ENCODE data around the gene LTF.

LTF gene

DNA sequence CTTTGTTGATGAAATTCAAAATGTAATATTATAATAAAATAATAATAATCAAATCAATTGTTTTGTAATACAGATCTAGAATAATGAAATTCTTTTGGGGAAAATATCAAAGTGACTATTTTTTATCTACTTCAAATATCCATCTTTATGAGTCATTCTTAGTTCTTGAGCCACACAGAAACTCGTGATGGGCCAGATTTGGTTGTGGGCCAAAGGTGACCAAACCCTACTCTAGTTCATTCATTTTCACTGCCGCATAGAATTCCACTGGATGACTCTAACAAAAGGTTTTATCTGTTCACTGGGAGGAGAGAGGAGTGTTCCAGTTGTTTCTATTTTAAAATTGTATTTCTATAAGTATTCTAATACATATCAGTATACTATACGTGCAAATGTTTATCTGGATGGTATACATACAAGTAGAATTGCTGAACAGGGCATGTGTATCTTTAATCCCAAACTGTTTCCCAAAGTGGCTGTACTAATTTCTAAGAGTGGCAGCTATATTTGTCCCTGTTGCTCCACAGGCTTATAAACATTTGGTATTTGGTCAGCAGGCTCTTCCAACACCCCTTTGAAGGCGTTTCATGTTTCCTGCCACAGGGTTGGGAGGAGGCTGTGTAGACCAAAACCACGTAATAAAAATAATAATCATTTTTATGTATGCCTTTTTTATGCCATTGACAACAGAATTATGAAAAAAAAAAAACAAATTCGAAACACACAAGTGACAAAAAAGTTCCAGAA, 25.8 kb upstream of the LTF start:
- no peak for DNase-seq

DNA sequence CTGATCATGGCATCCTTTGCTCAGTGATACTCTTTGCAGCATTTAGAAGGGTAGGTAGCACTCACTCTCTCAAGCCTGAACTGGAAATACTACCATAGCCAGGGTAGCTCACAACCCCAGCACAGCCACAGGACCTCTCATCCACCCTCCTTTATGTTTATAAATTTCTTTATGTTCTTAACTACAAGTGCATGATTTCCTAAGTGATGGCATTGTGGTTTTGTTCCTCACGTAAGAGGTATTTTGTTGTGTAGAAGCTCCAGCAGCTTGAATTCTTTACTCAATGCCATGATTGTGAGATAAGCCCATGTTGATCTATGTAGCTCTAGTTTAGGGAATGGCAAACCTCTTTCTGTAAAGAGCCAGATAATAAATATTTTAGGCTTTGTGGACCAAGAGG, 25.2 kb upstream of the LTF start:
- no peak for DNase-seq

DNA sequence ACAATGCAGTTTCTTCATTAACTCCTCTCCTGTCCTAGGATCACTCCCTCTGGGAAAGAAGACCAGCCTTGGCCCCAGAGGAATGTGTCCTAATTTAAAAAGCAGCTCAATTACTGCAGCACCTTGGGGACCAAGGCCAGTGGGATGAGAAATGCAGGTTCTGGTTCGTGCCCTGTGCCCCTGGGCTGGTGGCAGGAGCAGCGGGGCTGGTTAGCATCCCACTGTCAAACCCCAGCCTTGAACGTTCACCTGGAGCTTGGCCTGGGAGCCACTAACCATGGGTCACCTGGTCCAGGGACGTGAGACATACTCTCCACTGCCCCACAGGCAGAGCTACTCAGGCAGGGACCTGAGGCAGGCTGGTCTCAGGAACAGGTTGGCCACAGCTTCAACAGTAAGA, 24.7 kb upstream of the LTF start:
- no peak for DNase-seq

DNA sequence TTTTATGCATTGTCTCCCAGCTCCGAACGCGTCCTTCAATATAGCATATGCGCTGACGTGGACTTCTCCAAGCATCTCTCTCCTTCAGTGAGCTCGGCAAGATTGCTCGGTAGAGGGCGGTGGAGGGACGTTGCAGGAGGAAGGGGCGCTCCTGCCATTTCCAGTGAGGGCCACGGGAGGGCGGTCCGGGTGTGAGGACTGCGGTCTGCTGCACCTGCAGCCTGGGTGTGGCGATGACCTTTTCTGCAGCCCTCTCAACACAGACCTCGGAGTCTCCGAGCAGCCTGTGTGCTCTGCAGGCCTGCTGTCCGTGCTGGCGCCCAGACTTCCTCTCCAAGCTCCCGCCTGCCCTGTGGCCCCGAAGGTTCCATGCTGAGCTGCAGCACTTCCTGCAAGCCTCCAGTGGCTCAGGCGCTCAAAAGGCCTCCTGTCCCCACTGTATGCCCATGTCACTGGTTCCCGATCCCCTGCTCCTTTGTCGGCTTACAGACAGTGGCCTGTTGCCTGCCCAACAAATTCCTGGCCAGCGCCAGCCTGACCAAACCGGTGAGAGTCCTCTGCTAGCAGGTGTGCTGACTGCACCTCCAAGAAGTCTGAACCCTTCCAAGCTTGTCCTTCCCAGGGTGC, 24.1 kb upstream of the LTF start:
- DNase-seq, result peak; percentile 89 to 92

DNA sequence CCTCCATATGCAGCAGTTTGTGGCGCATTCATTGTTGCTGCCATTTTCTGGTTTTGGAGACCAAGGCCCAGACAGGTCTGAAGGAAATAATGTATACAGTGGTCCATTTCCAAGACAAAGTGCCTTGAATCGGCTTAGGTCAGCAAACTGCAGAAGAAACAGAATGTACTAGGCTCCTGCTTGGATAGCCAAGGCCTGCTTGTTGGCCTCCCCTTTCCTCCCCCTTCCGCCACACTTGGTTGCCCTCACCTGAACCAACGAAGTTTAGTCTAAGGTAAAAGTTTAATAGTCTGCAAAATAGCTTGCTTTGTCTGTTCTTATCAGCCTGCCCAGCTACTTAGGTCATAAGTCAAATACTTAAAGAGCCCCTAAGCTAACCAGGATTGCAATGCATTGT, 21.1 kb upstream of the LTF start:
- DNase-seq, result no peak

DNA sequence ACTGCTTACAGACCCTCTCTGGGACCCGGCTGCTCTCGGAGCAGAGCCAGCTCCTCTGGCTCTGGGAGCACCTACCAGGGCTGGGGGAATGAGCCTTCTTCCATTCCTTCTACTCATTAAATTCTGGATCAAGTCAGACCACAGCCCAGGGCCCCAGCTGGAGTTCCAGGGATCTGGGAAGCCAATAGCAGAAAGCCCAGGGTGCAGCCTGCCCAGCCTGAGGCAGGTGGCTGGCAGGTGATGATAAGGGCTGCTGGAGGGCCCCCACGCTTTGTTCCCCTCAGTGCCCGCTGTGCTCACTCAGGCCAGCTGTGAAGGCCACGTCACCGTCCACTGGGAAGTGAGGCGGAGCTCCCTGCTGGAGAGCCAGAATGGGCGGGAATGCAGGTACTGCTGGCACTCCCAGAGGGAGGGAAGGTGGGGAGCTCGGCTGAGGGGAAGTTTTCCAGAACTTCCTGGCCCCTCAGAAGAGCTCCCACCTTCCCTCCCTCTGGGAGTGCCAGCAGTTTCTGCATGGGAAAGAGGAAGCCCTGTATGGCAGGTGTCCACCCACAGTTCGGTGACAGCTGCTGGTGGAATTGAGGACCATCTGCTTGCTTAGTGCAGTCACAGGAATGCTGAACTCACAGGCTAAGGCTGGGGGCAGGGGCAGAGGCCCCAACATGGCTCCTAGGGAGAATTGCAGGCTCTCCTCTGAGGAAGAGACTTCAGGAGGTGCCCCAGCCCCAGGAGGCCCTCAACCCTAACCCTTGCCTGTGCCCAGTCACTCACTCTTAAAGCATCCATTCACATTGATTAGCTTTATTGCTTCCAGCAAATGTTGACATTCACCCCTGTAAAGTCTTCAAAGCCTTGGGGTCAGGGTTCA, 20.4 kb upstream of the LTF start:
- no peak for DNase-seq

DNA sequence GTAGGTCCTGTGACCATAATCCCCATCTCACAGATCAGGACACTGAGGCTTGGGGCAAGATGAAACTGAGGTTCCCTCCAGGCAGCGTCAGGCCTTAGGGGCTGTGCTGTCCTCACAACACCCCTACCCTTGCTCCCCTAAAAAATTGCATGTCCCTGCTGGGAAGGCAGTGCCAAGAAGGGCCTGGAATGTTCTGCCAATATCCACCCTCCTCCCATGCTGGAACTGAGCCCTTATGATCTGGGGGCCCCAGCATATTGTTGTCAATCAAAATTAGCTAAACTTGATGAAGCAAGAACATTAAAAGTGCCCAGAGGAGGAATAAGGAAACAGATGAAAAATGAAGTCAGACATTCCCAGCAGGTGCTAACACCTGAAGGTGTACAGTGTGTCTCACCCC, 19.7 kb upstream of the LTF start:
- DNase-seq, result no peak

DNA sequence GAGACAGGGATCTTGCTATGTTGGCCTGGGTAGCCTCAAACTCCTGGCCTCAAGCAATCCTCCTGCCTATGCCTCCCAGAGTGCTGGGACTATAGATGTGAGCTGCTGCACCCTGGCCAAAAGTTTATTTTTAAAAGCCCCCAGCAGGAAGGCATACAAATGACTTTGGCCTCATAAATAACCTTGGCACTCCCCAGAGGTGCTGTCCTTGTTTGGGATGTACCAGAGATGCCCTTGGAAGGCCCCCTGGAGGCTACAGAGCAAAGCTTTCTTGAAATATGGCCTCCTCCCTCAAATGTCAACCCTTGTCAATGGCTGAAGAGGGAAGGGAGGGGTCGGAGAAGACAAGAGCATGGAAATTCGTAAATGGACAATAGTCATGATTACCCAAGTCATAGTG, 19.1 kb upstream of the LTF start:
- DNase-seq, result peak; percentile 7 to 9

DNA sequence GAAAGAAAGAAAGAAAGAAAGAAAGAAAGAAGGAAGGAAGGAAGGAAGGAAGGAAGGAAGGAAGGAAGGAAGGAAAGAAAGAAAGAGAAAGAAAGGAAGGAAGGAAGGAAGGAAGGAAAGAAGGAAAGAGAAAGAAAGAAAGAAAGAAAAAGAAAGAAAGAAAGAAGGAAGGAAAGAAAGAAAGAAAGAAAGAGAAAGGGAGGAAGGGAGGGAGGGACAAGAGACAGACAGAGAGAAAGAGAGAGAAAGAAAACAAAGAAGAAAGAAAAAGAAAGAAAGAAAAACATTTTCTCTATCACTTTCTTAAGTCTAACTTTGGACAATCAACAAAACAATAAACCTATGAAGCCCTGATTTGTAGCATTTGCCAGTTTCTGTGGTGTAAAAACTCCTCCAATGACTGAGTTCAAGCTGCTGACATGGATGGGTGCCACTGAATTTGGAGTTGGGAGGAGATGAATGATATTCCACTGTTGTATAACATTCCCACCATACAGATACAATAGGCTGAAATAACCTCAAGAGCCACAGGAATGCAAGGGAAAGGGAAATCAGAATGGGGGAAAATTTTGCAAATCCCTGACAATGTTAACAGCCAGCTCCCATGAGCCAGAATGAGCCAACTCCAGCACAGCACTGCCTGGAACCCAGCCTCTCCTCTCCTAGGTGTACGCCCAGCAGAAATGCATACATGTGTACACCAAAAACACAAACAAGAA, 18.1 kb upstream of the LTF start:
- DNase-seq, result no peak

DNA sequence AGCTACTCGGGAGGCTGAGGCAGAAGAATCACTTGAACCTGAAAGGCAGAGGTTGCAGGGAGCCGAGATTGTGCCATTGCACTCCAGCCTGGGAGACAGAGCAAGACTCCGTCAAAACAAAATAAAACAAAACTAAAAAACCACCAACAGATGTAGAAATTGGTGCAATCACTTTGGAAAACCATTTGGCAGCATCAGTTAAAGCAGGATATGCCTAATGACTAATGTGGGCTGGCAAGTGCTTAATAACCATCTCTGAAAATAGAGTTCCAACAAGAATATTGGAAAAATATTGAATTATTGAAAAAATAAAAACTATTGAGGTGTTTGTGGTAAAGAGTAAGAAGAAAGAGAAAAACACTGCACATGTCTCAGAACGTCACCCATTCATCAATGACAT, 16.9 kb upstream of the LTF start:
- DNase-seq, result no peak

DNA sequence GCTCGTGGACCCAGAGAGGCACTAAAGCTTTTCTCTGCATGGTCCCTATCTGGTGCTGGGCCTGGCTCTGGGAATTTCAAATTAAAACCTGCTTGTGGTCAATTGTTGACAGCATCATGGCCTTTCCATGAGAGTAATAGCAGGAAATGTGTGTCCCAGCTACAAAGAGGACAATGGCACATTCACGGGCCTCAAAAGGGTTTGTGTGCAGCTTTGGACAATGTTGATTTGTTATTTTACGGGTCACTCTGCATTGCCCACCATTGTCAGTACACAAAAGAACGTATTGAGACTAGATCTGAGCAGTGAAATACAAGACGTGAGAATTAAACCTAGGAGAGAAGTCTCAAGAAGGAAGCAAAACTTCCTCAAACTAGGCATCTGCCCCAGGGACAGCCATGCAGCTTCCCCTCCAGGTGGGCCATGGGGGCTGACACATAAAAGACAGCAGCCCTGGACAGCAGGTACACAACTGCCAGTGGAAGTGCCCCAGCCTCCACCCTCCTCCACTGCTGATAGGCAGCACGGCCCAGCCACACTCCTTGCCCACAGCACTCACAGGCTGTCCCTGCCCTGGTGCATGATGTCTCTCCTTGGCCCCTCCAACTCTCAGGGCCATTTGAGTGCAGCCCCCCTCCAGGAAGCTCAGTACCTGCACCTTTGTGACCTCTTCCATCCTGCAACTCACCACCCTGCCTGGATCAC, 15.9 kb upstream of the LTF start:
- no peak for DNase-seq

DNA sequence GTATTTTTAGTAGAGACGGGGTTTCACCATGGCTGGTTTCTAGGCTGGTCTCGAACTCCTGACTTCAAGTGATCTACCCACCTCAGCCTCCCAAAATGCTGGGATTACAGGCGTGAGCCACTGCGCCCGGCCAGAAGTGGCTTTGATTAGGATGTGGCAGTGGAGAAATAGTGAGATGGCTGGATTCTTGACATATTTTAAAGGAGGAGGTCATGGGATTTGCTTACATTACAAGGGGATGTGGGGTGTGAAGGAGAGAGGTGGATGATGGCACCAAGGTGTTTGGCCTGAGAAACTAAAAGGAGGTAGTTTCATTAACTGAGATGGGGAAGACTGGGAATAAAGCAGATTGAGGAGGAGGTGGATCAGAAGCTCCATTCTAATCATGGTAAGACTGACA, 15.0 kb upstream of the LTF start:
- DNase-seq, result no peak

DNA sequence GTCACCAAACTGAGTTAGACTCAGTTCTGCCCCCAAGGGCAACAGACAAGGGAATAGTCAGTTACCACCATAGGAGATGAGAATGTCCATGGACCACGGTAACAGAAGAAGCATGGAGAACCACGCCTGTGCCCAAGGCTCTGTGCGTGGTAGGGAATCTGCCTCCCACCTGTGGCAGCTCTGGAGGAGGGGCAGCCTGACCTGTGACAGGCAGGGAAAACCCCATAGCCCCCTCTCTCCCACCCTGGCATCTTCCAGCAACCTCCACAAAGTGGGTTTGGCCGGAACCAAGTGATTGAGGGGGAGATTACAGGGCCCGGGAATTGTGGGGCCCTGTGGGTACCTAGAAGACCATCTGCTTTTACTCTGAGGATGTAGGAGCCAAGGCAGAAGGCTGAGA, 14.3 kb upstream of the LTF start:
- no peak for DNase-seq

DNA sequence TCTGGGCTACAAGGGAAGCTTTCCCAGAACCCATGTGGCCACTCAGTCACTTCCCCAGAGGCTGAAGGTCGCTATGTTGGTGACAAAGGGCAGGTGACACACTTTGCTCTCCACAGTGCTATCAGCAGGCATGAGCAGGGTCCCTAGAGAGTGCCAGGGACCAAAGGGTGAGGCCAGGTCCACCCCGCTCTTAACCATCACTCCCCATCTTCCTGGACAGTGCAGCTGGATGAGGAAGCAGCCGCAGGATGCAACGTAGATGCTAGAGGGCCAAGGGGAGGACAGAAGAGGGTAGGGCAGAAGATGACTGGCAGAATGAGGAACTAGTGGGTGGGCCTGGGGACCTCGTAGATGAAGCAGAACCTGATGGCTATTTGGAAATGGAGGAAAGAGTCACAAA, 13.6 kb upstream of the LTF start:
- no peak for DNase-seq

DNA sequence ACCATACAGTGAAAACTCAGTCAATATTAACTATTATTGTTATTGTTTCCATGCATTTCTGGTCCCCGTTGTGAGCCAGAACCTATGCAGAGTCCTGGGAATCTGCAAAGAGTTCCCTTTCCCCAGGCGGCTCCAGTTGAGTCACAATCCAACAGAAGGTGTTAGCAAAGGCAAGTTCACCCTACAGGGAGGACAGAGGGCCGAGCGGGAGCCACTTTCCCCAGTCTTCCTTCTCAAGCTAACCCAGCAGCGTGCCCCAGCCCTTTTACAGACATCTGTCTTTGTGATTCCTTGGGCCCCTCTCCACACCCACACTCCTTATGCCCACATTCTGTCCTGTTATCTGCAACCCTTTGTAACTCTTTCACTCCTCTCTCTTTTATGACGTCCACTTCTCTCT, 13.1 kb upstream of the LTF start:
- no peak for DNase-seq

DNA sequence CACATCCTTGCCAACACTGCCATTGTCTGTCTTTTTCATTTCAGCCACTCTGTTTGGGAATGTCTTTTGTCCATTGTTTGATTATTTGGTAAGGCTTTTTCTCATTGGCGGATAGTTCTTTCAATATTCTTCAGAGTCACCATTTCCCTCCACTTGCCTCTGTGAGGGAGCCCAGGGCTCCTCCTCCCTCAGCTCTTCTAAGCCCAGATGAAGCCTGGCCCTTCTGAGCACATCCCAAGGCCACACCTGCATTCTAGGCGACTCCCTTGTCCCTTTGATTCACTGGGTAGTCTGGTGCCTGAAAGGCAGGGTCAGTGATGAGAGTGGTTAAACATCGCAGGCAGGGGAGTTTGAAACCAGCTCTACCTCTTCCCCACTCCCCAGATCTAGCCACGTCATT, 12.4 kb upstream of the LTF start:
- DNase-seq, result no peak

DNA sequence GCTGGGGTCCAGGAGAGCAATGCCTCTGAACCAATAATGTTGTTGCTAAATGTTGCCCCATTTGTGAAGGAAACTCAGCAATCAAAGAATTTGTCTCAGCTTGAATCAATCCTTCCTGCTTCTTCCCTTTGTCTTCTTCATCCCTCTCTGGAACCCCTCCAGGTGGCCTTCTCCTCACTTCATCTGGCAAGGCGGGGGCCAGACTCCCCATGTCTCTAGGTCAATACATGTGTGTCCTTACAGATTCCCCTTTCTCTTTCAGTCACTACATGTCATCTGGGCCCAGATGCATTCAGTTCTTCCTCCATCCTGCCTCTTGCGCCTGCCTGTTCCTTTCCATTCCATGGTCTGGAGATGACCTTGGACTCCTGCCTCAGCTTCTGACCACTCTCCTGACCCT, 8.0 kb upstream of the LTF start:
- no peak for DNase-seq

DNA sequence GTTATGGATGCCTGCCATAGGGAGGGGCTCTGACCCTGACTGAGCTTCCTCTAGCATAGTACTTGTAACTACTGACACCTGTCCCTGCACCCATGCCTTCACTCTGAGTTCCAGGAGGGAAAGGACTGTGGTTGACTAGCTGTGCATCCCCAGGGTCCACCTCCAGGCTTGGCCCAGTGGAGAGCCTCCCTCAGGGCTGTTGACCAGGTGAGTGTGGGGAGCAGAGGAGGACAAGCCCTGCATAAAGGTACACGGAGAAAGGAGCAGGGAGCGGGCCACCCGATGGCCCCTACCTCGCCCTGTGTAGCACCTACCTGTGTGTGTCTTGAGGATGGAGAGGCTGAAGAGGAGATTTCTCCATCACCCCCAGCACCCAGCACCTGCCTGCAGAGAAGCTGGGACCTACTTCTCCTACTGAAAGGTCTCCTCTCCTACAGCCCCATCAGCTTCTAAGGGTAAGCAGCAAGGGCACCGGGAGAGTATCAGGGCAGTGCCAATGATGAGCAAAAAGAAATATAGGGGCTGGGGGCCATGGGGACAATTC, 6.7 kb upstream of the LTF start:
- no peak for DNase-seq

DNA sequence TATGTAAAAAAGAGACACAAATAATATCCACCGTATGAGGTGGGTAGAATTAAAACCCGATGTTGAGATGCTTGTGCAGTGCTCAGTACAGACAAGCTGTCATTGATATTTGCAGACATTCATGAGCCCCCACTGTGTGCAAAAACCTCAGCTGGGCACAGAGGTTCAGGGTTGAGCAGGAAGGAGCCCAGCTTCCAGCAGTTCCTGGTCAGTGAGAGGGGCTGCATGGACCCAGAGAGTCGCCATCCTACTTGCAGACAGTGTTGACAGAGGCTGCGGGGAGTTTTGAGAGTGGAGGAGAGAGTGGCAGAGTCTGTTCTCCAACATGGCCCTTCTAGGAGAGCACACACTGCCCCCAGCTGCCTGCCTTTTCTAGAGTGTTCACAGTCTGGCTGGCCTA, 6.1 kb upstream of the LTF start:
- DNase-seq, result no peak

DNA sequence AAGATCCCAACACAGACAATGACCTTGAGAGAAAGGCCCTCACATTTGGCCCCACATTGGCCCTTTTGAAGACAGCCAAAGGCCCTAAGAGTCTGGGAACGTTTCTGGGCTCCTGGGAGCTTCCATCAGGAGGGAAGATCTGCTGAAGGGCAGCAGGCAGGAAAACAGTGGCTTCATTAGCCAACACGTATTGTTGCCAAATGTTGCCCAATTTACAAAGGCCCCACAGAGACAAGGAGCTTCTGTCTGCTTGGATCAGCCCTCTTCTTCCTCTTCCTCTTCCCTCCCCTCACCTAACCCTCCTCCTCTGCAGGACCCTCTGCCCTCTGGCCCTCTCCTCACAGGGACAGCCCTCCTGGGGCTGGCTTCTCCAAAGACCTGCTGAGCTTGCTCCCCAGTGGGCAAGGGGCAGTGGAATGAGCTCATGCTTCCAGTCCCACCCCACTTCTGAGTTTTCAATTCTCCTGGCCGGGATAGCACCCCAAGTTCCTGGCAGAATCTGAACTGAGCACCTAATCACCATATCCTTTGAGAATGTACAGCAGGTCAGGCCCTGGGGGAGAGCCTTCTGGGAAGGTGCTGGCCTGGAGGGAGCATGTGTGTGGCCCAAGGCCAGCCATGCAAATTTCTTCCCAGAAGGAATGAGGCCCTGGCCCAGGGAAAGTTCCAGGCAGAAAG, 5.1 kb upstream of the LTF start:
- peak; percentile 69 to 76 for DNase-seq

DNA sequence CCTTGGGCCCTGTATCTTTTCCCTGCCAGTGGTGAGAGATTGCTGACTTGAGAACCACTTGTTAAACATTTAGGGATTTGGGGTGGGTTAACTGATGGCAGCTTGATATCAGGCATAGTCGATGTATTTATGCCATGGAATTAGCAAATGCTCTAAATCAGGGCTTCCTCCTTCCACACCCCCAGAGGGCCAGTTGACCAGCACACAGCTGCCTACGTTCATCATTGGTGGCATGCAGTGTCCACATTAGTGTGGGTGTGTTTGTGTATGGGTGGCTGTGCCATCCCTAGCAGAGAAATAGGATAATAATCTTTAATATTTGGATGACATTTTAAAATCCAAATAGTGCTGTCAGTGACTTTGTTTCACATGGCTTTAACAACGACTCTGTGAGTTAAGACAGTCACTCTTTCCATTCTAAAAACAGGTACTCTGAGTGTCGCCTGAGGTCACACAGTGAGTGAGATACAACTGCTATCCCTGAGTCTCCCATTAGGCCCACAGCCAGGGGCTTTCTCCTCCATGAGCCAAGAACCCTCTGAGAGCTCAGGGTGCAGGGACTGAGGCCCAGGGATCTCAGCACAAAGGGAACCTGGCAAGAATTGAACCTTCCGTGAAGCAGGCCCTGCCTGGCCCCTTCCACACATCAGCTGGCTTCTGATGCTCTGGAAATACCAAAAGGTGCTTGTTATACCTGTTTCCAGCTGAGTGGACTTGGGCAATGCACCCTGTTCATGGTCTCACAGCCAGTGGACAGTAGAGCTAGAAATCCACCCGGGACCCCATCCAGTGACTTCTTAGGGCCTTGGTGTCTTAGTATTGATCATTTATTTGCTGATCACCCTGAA, 4.3 kb upstream of the LTF start:
- DNase-seq, result no peak
